Measurements from ENCODE around the gene KY. TPM values are rescaled to one million over a fixed set of nuclear protein-coding genes. Genes with fewer than 3 reads are reported as not detected.

KY gene
- total and polyA plus RNA-seq, 3 experiments from 2014 or later = 0.36 TPM; not detected in 2

DNA sequence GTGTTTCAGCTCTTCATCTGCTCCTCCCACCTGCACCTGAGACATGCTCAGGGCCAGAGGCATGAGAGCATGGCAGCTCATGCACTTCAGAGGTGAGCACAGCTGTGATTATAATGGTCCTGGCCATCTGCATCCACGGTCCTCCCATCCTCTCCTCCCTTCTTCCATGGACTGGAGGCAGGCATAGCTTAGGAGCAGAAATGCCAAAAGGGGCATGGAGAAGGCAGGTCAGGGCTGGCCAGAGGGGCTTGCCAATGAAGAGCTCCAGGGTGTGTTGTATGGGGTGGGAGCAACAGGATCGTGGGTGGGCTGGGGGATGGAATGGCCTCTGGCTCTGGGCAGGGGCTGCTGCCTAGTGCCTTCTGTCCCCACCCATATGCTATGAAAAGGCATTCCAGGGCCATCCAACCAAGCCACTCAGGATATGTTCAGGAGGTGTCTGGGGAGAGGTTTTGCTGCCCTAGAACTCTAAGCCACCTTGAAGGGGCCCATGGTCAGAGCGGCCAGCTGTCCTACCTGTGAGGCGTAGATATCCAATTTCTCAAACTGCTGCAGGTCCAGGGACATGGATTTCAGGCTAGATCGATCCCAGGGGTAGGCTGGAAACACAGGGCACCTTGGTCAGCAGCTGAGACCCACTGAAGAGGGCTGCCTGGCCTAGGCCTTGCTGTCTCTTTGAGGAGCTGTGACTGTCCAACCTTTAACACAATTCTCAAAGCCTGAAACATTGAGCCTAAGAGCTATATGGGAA, 26.1 kb downstream of the KY start:
- H3K9me3 ChIP-seq (ENCODE audit: low read length) = no peaks in the 10 kb centered on the region
- no peaks in the 10 kb centered on the region for H3K36me3 ChIP-seq (ENCODE audit: insufficient read depth, low read length)
- Mint-ChIP-seq H3K4me3 (no peak overlapping the region), H3K27ac (no peak overlapping the region), H3K36me3 (no peaks in the 10 kb centered on the region), H3K4me1 (peaks cover 3 to 11% (median 4%) of the 10 kb centered on the region in 3 donors), H3K27me3 (peaks cover 0 to 6% of the 10 kb centered on the region in 2 donors), H3K9me3 (peaks cover 0 to 4% (median 0%) of the 10 kb centered on the region in 5 donors)
- no peaks in the 10 kb centered on the region for H3K4me1 ChIP-seq (ENCODE audit: insufficient read depth, low read length)
- ChIA-PET CTCF (no interaction called here), POLR2A (no interaction called here)
- H3K27ac ChIP-seq (ENCODE audit: low read depth, low read length) = no peak overlapping the region
- H3K4me3 ChIP-seq (ENCODE audit: low read length) = no peak overlapping the region
- H3K27me3 ChIP-seq (ENCODE audit: insufficient read depth, low read length, poor library complexity, severe bottlenecking) = no peaks in the 10 kb centered on the region
- DNase-seq = no peak

DNA sequence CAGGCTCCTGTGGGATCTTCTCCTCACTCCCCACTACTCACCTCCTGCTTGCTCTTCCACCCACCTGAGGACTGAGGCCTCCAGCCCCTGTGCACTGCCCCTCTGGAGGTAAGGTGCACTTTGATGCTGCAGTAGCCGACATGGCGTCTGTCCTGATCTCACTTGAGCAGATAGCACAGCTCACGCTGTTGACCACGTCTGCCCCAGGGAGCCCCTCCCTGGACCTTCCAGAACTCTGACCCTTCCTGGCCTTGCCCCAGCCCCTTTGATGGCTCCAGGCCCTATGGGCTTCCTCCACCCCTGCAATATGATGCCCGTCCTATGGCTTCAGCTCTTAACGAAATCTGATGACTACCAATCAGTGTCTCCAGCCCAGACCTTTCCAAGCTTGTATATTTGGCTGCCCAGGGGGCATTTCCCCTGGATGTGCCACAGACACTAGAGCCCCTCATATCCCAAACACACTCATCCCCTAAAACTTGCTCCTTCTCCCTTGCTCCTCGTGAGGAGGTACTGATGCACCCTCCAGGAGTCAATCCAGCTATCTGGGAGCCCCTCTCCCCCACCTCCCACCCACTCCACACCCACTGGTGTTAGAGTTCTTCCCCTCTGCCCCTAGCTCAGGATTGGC, 27.1 kb downstream of the KY start:
- H3K36me3 ChIP-seq (ENCODE audit: insufficient read depth, low read length) = no peaks in the 10 kb centered on the region

DNA sequence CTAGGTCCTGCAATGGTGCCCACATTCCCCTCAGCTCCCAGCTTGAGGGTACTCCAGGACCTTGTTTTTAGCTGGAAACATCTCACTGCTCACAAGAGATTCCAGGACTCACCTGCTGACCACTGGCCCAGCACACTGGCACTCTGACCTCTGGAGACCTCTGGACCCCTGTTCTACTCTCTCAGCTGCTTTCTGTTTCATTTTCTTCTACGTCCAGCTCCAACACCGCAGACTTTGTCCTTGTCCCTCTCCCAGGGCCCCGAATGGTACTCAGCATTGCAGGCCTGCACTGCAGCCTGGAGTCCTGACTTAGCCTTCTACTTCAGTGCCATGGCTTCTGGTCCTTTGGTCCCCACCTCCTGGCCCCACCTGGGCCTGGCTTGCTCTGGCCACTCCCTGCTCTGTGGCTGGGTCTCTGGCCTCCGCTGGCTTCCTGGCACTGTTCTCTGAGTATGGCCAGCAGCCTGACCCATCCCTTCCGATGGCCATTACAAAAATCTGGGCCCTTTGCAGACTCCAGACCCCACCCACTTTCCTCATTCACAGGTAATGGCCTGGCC, 27.9 kb downstream of the KY start:
- ChIA-PET POLR2A (no interaction called here), CTCF (no interaction called here)
- peaks cover 2 to 4% (median 3%) of the 10 kb centered on the region in 3 donors for H3K4me1 Mint-ChIP-seq
- peaks cover 0 to 4% of the 10 kb centered on the region in 2 donors for H3K27me3 Mint-ChIP-seq
- no peak overlapping the region for H3K4me3 Mint-ChIP-seq
- Histone ChIP-seq H3K9me3 (ENCODE audit: low read length) (no peaks in the 10 kb centered on the region), H3K27ac (ENCODE audit: low read depth, low read length) (no peak overlapping the region), H3K36me3 (ENCODE audit: insufficient read depth, low read length) (no peaks in the 10 kb centered on the region), H3K4me1 (ENCODE audit: insufficient read depth, low read length) (no peaks in the 10 kb centered on the region), H3K27me3 (ENCODE audit: insufficient read depth, low read length, poor library complexity, severe bottlenecking) (no peaks in the 10 kb centered on the region), H3K4me3 (ENCODE audit: low read length) (no peak overlapping the region)
- H3K27ac Mint-ChIP-seq = peak overlapping the region in 1 of 8 donors; percentile 49
- DNase-seq = no peak
- peaks cover 0 to under 1% (median 0%) of the 10 kb centered on the region in 5 donors for H3K9me3 Mint-ChIP-seq
- H3K36me3 Mint-ChIP-seq = no peaks in the 10 kb centered on the region

More for the DNA sequence above, 27.1 kb downstream of the KY start:
- Histone ChIP-seq H3K4me3 (ENCODE audit: low read length) (no peak overlapping the region), H3K27me3 (ENCODE audit: insufficient read depth, low read length, poor library complexity, severe bottlenecking) (no peaks in the 10 kb centered on the region), H3K9me3 (ENCODE audit: low read length) (no peaks in the 10 kb centered on the region), H3K27ac (ENCODE audit: low read depth, low read length) (no peak overlapping the region), H3K4me1 (ENCODE audit: insufficient read depth, low read length) (no peaks in the 10 kb centered on the region)
- Mint-ChIP-seq H3K4me3 (no peak overlapping the region), H3K36me3 (no peaks in the 10 kb centered on the region), H3K27ac (no peak overlapping the region), H3K27me3 (peaks cover 0 to 5% of the 10 kb centered on the region in 2 donors), H3K9me3 (peaks cover 0 to 3% (median 0%) of the 10 kb centered on the region in 5 donors), H3K4me1 (peaks cover 3 to 10% (median 4%) of the 10 kb centered on the region in 3 donors)
- DNase-seq = no peak
- POLR2A ChIA-PET = no interaction called here
- CTCF ChIA-PET = no interaction called here

DNA sequence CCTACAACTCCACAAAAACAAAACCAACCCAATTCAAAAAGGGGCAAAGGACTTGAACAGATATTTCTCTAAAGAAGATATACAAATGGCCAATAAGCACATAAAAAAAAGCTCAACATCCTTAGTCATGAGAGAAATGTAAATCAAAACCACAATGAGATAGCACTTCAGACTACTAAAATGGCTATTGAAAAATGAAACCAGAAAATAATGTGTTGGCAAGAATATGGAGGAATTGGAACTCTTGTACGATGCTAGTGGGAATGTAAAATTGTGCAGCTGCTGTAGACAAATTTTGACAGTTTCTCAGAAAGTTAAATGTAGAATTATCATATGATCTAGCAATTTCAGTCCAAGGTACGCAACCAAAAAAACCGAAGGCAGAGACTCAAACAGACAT, 29.0 kb downstream of the KY start:
- peaks cover 0 to 3% (median 0%) of the 10 kb centered on the region in 3 donors for H3K4me1 Mint-ChIP-seq
- POLR2A ChIA-PET = no interaction called here

DNA sequence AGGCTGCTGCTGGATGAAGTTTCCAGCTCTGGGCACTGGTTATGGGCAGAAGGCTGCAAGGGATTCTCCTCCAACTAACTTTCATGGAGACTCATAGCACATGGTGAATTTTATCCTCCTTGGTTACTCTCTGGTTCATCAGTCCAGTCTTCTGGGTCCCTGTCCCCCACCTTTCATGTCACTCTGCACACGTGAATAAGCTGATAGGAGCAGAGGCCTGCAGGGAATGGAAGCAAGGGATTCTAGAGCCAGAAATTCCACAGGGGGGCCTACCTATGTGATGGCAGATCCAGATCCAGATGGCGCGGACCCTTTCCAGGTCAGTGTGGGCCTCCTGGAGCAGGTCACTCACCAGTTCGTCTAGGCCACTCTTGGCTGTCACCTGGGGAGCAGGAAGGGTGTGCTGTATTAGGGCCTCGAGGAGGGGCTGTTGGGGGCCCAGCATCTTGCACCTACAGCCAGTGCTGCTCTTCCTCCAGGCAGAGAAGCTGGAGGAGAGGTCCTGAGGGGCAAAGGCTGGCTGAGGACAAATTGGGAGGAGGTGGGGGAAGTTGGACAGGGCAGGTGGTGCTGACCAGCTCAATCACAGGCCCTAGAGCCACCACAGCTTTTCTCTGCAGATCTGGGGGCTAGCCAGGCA, 30.2 kb downstream of the KY start:
- H3K4me1 ChIP-seq (ENCODE audit: insufficient read depth, low read length) = no peaks in the 10 kb centered on the region
- H3K4me3 Mint-ChIP-seq = no peak overlapping the region
- ChIA-PET POLR2A (interaction anchor here (0.6 kb wide), 1 partner anchor 92 kb away, joined by 7 read pairs; no protein-coding TSS in a partner anchor), CTCF (no interaction called here)
- no peak overlapping the region for H3K27ac Mint-ChIP-seq
- H3K36me3 ChIP-seq (ENCODE audit: insufficient read depth, low read length) = no peaks in the 10 kb centered on the region
- no peak for DNase-seq
- H3K4me3 ChIP-seq (ENCODE audit: low read length) = no peak overlapping the region
- H3K9me3 ChIP-seq (ENCODE audit: low read length) = no peaks in the 10 kb centered on the region
- H3K27me3 ChIP-seq (ENCODE audit: insufficient read depth, low read length, poor library complexity, severe bottlenecking) = no peaks in the 10 kb centered on the region
- H3K9me3 Mint-ChIP-seq = no peaks in the 10 kb centered on the region
- no peaks in the 10 kb centered on the region for H3K36me3 Mint-ChIP-seq
- H3K4me1 Mint-ChIP-seq = peaks cover 0 to 3% (median 0%) of the 10 kb centered on the region in 3 donors
- H3K27me3 Mint-ChIP-seq = no peaks in the 10 kb centered on the region
- H3K27ac ChIP-seq (ENCODE audit: low read depth, low read length) = no peak overlapping the region

More for the DNA sequence above, 29.0 kb downstream of the KY start:
- H3K27ac Mint-ChIP-seq = no peak overlapping the region
- no peaks in the 10 kb centered on the region for H3K9me3 Mint-ChIP-seq
- Histone ChIP-seq H3K27me3 (ENCODE audit: insufficient read depth, low read length, poor library complexity, severe bottlenecking) (no peaks in the 10 kb centered on the region), H3K4me3 (ENCODE audit: low read length) (no peak overlapping the region), H3K4me1 (ENCODE audit: insufficient read depth, low read length) (no peaks in the 10 kb centered on the region), H3K9me3 (ENCODE audit: low read length) (no peaks in the 10 kb centered on the region), H3K36me3 (ENCODE audit: insufficient read depth, low read length) (no peaks in the 10 kb centered on the region), H3K27ac (ENCODE audit: low read depth, low read length) (no peak overlapping the region)
- H3K27me3 Mint-ChIP-seq = no peaks in the 10 kb centered on the region
- no peak overlapping the region for H3K4me3 Mint-ChIP-seq
- DNase-seq = no peak
- CTCF ChIA-PET = no interaction called here
- no peaks in the 10 kb centered on the region for H3K36me3 Mint-ChIP-seq

DNA sequence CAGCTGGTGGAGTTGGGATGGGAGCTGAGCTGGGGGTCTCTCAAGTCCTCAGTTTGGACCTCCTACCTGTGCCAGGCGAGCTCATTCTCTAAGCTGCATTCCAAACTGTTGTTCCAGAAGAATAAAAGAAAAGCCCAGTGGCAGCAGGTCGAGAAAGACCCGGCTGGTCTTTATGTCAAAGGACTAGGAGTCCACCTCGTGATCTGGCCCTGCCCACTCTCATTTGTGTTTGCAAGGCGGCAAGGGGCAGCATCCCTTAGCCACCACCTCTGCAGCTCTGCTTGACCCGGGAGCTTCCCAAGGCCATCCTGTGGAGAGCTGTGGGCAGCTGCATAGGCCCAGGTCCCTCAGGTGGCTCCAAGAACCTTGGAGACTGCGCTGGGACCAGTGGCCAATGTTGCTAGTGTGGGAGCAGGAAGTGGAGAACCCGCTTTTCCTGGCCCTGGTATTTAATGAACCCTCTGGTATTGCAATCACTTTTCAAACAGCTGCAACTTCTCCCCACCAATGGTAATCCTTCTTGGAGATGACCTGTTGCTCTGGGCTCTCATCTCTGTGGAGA, 30.9 kb downstream of the KY start:
- Mint-ChIP-seq H3K4me1 (peaks cover 0 to 3% (median 0%) of the 10 kb centered on the region in 3 donors), H3K9me3 (no peaks in the 10 kb centered on the region), H3K27ac (no peak overlapping the region), H3K36me3 (no peaks in the 10 kb centered on the region), H3K4me3 (no peak overlapping the region), H3K27me3 (no peaks in the 10 kb centered on the region)
- Histone ChIP-seq H3K27me3 (ENCODE audit: insufficient read depth, low read length, poor library complexity, severe bottlenecking) (no peaks in the 10 kb centered on the region), H3K27ac (ENCODE audit: low read depth, low read length) (no peak overlapping the region), H3K9me3 (ENCODE audit: low read length) (no peaks in the 10 kb centered on the region), H3K4me1 (ENCODE audit: insufficient read depth, low read length) (no peaks in the 10 kb centered on the region), H3K36me3 (ENCODE audit: insufficient read depth, low read length) (no peaks in the 10 kb centered on the region), H3K4me3 (ENCODE audit: low read length) (no peak overlapping the region)
- POLR2A ChIA-PET = interaction anchor here (0.6 kb wide), 1 partner anchor 91 kb away, joined by 7 read pairs; no protein-coding TSS in a partner anchor
- CTCF ChIA-PET = no interaction called here
- no peak for DNase-seq

DNA sequence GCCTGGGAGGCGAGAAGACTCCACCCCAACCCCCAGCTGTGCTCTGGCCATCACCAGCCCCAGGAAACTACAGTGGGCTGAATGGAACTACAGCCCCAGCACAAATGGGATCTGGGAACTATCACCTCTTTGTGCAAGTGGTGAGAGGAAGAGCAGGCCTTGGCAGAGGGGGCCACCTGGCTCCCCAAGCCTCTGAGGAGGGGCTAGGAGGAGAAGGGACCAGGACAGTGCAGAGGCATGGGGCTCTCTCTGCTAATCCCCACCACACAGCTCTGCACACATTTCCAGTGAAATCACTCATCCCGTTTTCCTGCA, 31.6 kb downstream of the KY start:
- Mint-ChIP-seq H3K36me3 (no peaks in the 10 kb centered on the region), H3K27me3 (no peaks in the 10 kb centered on the region), H3K4me3 (no peak overlapping the region), H3K9me3 (no peaks in the 10 kb centered on the region), H3K4me1 (peaks cover 0 to 3% (median 0%) of the 10 kb centered on the region in 3 donors), H3K27ac (no peak overlapping the region)
- Histone ChIP-seq H3K9me3 (ENCODE audit: low read length) (no peaks in the 10 kb centered on the region), H3K4me3 (ENCODE audit: low read length) (no peak overlapping the region), H3K27ac (ENCODE audit: low read depth, low read length) (no peak overlapping the region), H3K27me3 (ENCODE audit: insufficient read depth, low read length, poor library complexity, severe bottlenecking) (no peaks in the 10 kb centered on the region), H3K4me1 (ENCODE audit: insufficient read depth, low read length) (no peaks in the 10 kb centered on the region), H3K36me3 (ENCODE audit: insufficient read depth, low read length) (no peaks in the 10 kb centered on the region)
- no peak for DNase-seq
- POLR2A ChIA-PET = no interaction called here
- CTCF ChIA-PET = no interaction called here

Data from CD8-positive, alpha-beta memory T cell (primary cell).